Activated CD8-positive, alpha-beta memory T cell treated with anti-CD3 and anti-CD28 coated beads for 1 hour (primary cell): ENCODE data around the gene TPR.
"Not testable (repeated sequence)": the region's sequence is repeated elsewhere in the genome, so short reads cannot be mapped to it uniquely, and the experiment has no call there.

ENCODE experiments used
- DNase-seq, 2 donors: peaks; one replicate each; pipeline ENCODE4 v3.0.0-alpha.2; 2020; ENCODE audit warnings: low read depth in 1 of 2; ENCODE audit errors: extremely low read depth in 1 of 2

Gene TPR

GRCh38 chr1:186375152-186375928 lies at the start of gene TPR, which contains the start of gene ODR4:
TPR (minus strand) TSS chr1:186375253; CDS start chr1:186375028, 225 bp downstream.
ODR4 (plus strand) TSS chr1:186375838; CDS start chr1:186379786, 3,948 bp downstream.
- peak; percentile 91 for DNase-seq

- no peak for DNase-seq
These were observed 49.5 kb upstream of the TPR start for GRCh38 chr1:186424539-186424938.

GRCh38 chr1:186421446-186421845 lies 46.4 kb upstream of the TPR start:
- DNase-seq, result no peak

- DNase-seq, result no peak
These were observed 45.9 kb upstream of the TPR start for GRCh38 chr1:186420923-186421322.

GRCh38 chr1:186420311-186420710 lies 45.3 kb upstream of the TPR start:
- DNase-seq, result no peak

GRCh38 chr1:186418503-186418902 lies 43.5 kb upstream of the TPR start:
- DNase-seq, result no peak

GRCh38 chr1:186413319-186413718 lies 38.3 kb upstream of the TPR start:
- no peak for DNase-seq

- no peak for DNase-seq
These were observed 34.0 kb upstream of the TPR start for GRCh38 chr1:186409091-186409490.

- DNase-seq, result no peak
These were observed 29.5 kb upstream of the TPR start for GRCh38 chr1:186404454-186405051.

- no peak for DNase-seq
These were observed 28.6 kb upstream of the TPR start for GRCh38 chr1:186403632-186404031.

GRCh38 chr1:186401446-186401845 lies 26.4 kb upstream of the TPR start:
- not testable (repeated sequence) for DNase-seq

- DNase-seq, result not testable (repeated sequence)
These were observed 17.7 kb upstream of the TPR start for GRCh38 chr1:186392711-186393110.

GRCh38 chr1:186391841-186392240 lies 16.8 kb upstream of the TPR start:
- no peak for DNase-seq

- no peak for DNase-seq
These were observed 15.9 kb upstream of the TPR start for GRCh38 chr1:186390925-186391324.

- no peak for DNase-seq
These were observed 11.8 kb upstream of the TPR start for GRCh38 chr1:186386725-186387383.

GRCh38 chr1:186375929-186376319 lies 871 bp upstream of the TPR start:
- DNase-seq, result no peak

GRCh38 chr1:186374303-186375151 lies 526 bp downstream of the TPR start:
- DNase-seq, result no peak

- not testable (repeated sequence) for DNase-seq
These were observed 27.0 kb downstream of the TPR start for GRCh38 chr1:186347837-186348691.

- DNase-seq, result no peak
These were observed 34.3 kb downstream of the TPR start for GRCh38 chr1:186340772-186341171.

- DNase-seq, result no peak
These were observed 37.5 kb downstream of the TPR start for GRCh38 chr1:186337554-186337953.
